ENCODE measurements around the gene ITGAX. TPM values are rescaled to one million over a fixed set of nuclear protein-coding genes. Genes with fewer than 3 reads are reported as not detected.

The ITGAX gene
- total and polyA plus RNA-seq, 2 donors (not counting 1 experiment from before 2014, with no cell fraction given) = 48.0 to 78.8 TPM

GRCh38 chr16:31364421-31364820, 9.4 kb downstream of the ITGAX start:
- Mint-ChIP-seq H3K27ac (no peak overlapping the region), H3K27me3 (no peaks in the 10 kb centered on the region)
- no peak for ATAC-seq (ENCODE audit: low read depth)

More at GRCh38 chr16:31364421-31364820, 9.4 kb downstream of the ITGAX start:
- H3K4me3 Mint-ChIP-seq = no peak overlapping the region
- Histone ChIP-seq H3K4me2 (replicated peaks; ENCODE audit: low read depth, low read length, poor library complexity, severe bottlenecking) (no peak overlapping the region), H3K36me3 (replicated peaks in 1 of 2; ENCODE audit: control extremely low read depth in 1 of 2, control insufficient read depth in 1 of 2, extremely low read depth in 1 of 2, insufficient read depth in 2 of 2, low read length in 1 of 2) (no peaks in the 10 kb centered on the region), H3K9ac (ENCODE audit: low read length) (no peak overlapping the region), H4K20me1 (ENCODE audit: control insufficient read depth, insufficient read depth, low read length, poor library complexity, severe bottlenecking) (no peaks in the 10 kb centered on the region), H3K4me3 (ENCODE audit: control extremely low read depth in 1 of 5, extremely low read depth in 1 of 5, insufficient read depth in 1 of 5, low read depth in 2 of 5, low read length in 4 of 5) (no peak overlapping the region), H2AFZ (ENCODE audit: insufficient read depth, low read depth, low read length, poor library complexity, severe bottlenecking) (no peak overlapping the region), H3K79me2 (ENCODE audit: control insufficient read depth, insufficient read depth, low read length) (no peaks in the 10 kb centered on the region), H3K27me3 (replicated peaks in 1 of 4; ENCODE audit: control extremely low read depth in 1 of 4, control insufficient read depth in 3 of 4, insufficient read depth in 4 of 4, low read length in 3 of 4) (no peaks in the 10 kb centered on the region), H3K9me3 (ENCODE audit: control extremely low read depth in 1 of 3, control insufficient read depth in 2 of 3, insufficient read depth in 1 of 3, low read length in 2 of 3) (no peaks in the 10 kb centered on the region), H3K27ac (ENCODE audit: low read length in 2 of 2) (no peak overlapping the region), H3K4me1 (ENCODE audit: control insufficient read depth in 2 of 2, insufficient read depth in 2 of 2, low read length in 2 of 2) (peaks cover 0 to 11% of the 10 kb centered on the region in 2 donors)
- ChIA-PET CTCF (interaction anchor here (0.6 to 1.1 kb wide), 2 partner anchors 51 to 158 kb away, joined by 3 read pairs; no protein-coding TSS in a partner anchor), POLR2A (no interaction called here)
- TF ChIP-seq EZH2 (IDR thresholded peaks at IDR 0.05; ENCODE audit: borderline replicate concordance, insufficient read depth, low read depth, low read length, poor library complexity, severe bottlenecking) (no peak), CTCF (IDR thresholded peaks at IDR 0.05) (no peak)
- H3K4me1 Mint-ChIP-seq = peaks cover 16% of the 10 kb centered on the region
- no peak for DNase-seq
- intact Hi-C loops (cut with micrococcal nuclease) = no loop called here
- 86% methylated on average over 2 of the region's 6 CpGs for WGBS (ENCODE audit: insufficient coverage)
- H3K9me3 Mint-ChIP-seq (ENCODE audit: insufficient read depth) = no peaks in the 10 kb centered on the region
